Renal pelvis (tissue), 4 donors: Measurements from ENCODE around the gene CDH4. TPM values are rescaled to one million over a fixed set of nuclear protein-coding genes. Genes with fewer than 3 reads are reported as not detected.

ENCODE experiments used
- DNase-seq: peaks from one replicate; pipeline ENCODE4 v3.0.0-alpha.2; 2013
- polyA plus RNA-seq, 3 donors: library from polyadenylated mRNA; unstranded; fragments of 120-200 nt; gene quantifications; one replicate each; pipeline ENCODE4 v1.2.1, GENCODE V29; 2013; ENCODE audit not compliant: insufficient read length in 3 of 3

The CDH4 gene
- polyA plus RNA-seq, 3 donors, result 8.4 to 9.5 (median 8.7) TPM

- no peak for DNase-seq
These were observed 104.1 kb downstream of the CDH4 start for GRCh38 chr20:61356196-61356595.

- no peak for DNase-seq
These were observed 105.1 kb downstream of the CDH4 start for GRCh38 chr20:61357119-61357518.

- DNase-seq, result no peak
These were observed 107.2 kb downstream of the CDH4 start for GRCh38 chr20:61359254-61359653.

GRCh38 chr20:61360296-61360695, 108.2 kb downstream of the CDH4 start:
- DNase-seq, result no peak

GRCh38 chr20:61360940-61361339, 108.9 kb downstream of the CDH4 start:
- DNase-seq, result no peak

GRCh38 chr20:61361501-61361900, 109.4 kb downstream of the CDH4 start:
- no peak for DNase-seq

- DNase-seq, result no peak
These were observed 112.1 kb downstream of the CDH4 start for GRCh38 chr20:61364147-61364546.

- DNase-seq, result no peak
These were observed 114.9 kb downstream of the CDH4 start for GRCh38 chr20:61366914-61367313.

- DNase-seq, result no peak
These were observed 117.9 kb downstream of the CDH4 start for GRCh38 chr20:61369731-61370520.

GRCh38 chr20:61370841-61371303, 118.8 kb downstream of the CDH4 start:
- peak; percentile 31 for DNase-seq

GRCh38 chr20:61371501-61372136, 119.6 kb downstream of the CDH4 start:
- DNase-seq, result no peak

GRCh38 chr20:61372137-61373054, 120.3 kb downstream of the CDH4 start:
- DNase-seq, result no peak

- no peak for DNase-seq
These were observed 121.0 kb downstream of the CDH4 start for GRCh38 chr20:61373055-61373399.

GRCh38 chr20:61373956-61374545, 122.0 kb downstream of the CDH4 start:
- DNase-seq, result no peak

- no peak for DNase-seq
These were observed 124.6 kb downstream of the CDH4 start for GRCh38 chr20:61376541-61377240.

- DNase-seq, result no peak
These were observed 126.8 kb downstream of the CDH4 start for GRCh38 chr20:61378694-61379355.

- no peak for DNase-seq
These were observed 128.0 kb downstream of the CDH4 start for GRCh38 chr20:61379898-61380544.

GRCh38 chr20:61380545-61380915, 128.5 kb downstream of the CDH4 start:
- no peak for DNase-seq

GRCh38 chr20:61382194-61382593, 130.1 kb downstream of the CDH4 start:
- DNase-seq, result no peak

- no peak for DNase-seq
These were observed 133.2 kb downstream of the CDH4 start for GRCh38 chr20:61385296-61385695.
